Hematopoietic multipotent progenitor cell treated with erythropoietin and hydrocortisone succinate and interleukin-3 and kit ligand, for 4 days (in vitro differentiated cells): Measurements from ENCODE around the gene CNOT8.

Experiments
- DNase-seq: peaks from one replicate; pipeline ENCODE4 v3.0.0-alpha.2; 2015

The CNOT8 gene

GRCh38 chr5:154836225-154836624 lies 22.2 kb upstream of the CNOT8 start:
- DNase-seq, result no peak

- DNase-seq, result no peak
Measured at GRCh38 chr5:154837009-154837901, 21.2 kb upstream of the CNOT8 start.

GRCh38 chr5:154840435-154841272 lies 17.8 kb upstream of the CNOT8 start:
- peak; percentile 95 for DNase-seq

- no peak for DNase-seq
Measured at GRCh38 chr5:154841273-154841661, 17.2 kb upstream of the CNOT8 start.

DNA sequence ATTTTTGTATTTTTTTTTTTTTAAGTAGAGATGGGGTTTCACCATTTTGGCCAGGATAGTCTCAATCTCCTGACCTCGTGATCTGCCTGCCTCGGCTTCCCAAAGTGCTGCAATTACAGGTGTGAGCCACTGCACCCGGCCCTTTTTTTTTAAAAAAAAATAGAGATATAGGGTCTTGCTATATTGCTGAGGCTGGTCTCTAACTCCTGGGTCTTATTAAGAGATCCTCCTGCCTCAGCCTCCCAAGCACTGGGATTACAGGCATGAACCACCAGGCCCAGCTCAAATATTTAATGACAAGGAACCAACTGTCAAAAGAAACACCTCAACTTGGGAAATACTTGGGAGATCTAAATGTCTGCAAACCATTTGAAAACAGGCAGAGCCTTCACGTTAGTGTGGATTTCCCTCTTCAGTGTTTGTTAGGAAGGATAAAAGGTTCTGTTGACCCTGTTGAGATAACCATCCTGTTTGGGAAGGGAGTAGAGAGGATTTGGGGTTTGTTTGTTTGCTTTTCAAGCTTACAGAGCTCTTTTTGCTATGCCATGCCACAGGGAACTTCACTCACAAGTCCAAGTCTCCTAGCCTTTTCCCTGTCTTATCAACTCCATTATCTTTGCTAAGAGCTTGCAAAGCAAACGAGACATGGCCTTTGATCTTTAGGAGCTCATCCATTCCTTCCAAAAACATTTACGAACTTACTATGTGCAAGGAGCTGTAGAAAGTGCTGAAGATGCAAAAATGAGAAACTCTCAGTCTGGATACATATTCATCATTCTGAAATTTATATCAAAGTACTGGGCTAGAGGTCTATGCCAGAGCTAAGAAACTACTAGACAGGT lies 15.5 kb upstream of the CNOT8 start:
- DNase-seq, result no peak

GRCh38 chr5:154844809-154845208 lies 13.6 kb upstream of the CNOT8 start:
- no peak for DNase-seq

DNA sequence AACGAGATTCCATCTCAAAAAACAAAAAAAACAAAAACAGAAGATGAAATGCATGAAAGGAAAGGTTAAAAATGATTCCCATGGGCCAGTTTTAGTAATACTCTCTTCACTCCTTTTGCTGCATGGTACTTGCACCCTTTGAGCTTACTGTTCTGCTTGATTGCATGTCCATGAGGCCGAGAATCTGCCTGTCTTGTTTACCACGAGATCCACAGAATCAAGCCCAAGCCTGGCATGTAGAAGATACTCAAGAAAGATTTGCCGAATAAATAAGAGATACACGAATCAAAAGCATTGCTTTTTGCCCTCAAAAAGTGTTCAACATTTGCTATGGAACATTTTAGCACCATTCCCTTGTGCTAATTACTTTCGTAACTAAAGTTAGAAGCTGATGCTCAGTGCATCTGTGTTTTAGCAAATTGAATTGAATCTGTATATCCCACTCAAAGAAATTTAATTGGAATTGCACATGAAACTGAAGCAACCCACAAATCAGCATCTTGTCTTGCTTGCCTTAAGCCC lies 9.1 kb upstream of the CNOT8 start:
- DNase-seq, result no peak

DNA sequence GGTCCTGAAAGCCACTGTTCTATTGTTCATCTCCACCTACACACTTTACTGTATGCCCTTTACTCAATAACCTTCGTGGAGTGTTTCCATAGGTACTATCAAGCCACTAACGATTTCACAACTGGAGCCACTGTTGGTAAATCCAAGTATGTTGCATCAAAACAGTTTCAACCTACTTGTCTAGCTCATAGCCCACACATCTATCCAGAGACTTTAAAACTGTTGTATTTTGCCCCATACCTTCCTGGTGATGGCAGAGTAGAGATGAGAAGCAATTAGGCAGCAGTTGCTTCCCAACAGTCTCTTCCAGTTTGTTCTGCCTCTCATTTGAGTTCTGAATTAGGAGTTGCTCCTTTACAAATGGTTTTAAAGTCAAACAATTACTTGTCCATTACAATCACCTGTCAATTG lies 8.6 kb upstream of the CNOT8 start:
- peak; percentile 66 for DNase-seq

DNA sequence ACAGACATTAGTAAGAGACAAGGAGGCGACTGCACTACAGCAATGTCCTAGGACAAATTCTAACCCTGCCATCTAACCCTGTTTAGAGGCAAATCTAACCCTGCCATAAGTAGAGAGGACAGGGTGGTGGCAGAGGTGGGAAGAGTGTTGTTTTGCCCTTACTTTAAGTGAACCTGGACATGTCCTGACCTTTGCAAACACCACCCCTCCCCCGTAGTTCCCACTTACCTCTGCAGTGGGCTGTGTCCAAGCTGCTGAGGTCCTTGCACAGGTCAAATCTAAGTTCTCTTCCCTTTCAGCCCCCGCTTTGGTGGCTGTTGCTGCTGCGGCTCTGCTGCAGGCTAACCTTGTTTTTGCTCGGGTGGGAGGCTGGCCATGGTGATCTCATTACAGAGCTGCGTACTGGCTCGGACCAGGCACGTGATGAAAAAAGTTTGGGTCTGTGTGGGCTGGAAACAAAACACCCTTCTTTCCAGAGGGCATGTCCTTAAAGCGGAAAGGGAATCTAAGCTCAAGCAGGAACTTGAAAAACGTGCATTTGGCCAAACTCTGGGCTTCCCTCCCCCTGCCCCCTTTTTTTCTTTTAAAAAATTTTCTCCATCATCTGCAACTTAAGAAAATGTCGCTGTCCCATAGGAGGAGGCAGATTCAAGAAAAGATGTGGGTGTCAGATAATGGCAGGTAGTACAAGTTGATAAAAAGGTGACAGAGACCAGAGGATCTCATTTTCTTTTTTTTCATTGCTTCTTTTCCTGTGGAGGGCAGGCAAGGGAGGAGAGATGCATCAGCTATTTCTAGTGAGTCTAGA lies 8.0 kb upstream of the CNOT8 start, which contains the start of gene FAXDC2:
TSS of gene FAXDC2 (minus strand) at position 349 of the 808 bp plus-strand sequence. CDS start 12,425 bp downstream, outside the sequence.
- DNase-seq, result peak; percentile 70

DNA sequence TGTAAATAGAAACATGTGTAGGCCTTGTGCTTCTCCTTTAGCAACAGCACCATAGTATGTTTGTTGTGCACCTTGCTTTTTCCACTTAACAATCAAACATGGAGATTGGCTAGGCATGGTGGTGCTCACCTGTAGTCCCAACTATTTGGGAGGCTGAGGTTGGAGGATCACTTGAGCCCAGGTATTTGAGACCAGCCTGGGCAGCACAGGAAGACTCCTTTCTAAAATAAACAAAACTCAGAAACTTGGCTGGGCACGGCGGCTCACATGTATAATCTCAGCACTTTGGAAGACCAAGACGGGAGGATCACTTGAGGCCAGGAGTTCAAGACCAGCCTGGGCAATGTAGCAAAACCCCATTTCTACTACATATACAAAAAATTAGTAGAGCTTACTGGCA lies 7.1 kb upstream of the CNOT8 start:
- no peak for DNase-seq

DNA sequence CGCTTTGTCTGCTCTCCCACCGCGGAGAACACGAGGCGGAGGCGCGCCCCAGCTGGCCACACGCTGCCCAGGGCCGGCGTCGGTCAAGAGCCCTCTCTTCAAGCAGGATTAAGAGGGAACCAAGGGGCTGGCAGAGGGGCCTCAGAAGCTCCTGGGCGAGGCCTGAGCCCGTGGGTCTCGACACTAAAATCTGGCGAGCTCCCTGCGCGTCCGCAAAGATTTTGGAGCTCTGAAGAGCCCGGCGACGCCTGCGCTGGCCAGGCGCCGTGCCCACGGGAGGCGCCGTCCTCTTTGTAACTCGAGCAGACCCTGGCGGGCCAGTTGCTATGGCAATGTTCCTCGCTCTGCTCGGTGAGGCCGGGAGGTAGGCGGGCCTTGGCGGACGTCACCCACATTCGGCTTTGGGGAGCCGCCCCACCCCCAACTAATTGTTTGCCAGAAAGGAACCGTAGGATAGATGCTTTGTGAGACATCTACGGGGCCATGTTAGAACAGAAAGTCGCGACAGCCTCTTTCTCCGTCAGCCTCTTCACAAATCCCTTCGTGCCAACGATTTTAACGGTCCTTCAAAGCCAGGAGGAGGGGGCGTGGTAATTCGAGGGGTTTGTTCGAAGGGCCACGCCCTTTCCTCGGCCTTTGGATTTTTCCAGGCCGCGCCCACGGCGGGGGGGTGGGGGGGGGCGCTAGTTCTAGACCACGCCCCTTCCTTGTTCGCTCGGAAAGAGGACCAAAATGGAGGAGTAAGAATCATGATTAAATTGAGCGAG lies 714 bp upstream of the CNOT8 start:
- peak; percentile 98 for DNase-seq

- peak; percentile 83 for DNase-seq
Measured at GRCh38 chr5:154858972-154859871, 795 bp downstream of the CNOT8 start.

- peak; percentile 40 for DNase-seq
Measured at GRCh38 chr5:154860123-154860522, 1.7 kb downstream of the CNOT8 start.

- peak; percentile 64 for DNase-seq
Measured at GRCh38 chr5:154860765-154861164, 2.3 kb downstream of the CNOT8 start.

- no peak for DNase-seq
Measured at GRCh38 chr5:154861946-154862345, 3.5 kb downstream of the CNOT8 start.

DNA sequence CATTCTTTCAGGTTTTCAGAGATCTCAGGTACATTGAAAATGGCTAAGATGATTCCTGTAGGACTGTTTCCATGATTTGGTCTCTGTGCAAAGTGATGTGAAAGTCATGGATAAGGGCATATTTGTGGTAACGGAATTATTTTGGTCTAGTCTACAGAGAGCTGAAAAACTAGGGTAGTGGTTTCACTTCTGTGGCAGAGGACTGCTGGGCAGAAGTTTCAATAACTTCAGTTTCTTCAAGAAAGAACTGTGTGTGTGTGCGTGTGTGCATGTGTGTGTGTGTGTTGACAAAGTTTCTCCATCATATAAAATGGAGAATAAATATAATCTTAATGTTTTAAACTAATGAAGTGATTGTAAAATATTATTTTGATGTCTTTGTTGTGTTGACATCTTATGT lies 4.3 kb downstream of the CNOT8 start:
- DNase-seq, result no peak

- no peak for DNase-seq
Measured at GRCh38 chr5:154863291-154864080, 5.1 kb downstream of the CNOT8 start.

GRCh38 chr5:154865466-154866184 lies 7.2 kb downstream of the CNOT8 start:
- DNase-seq, result no peak
